Neural crest cell (in vitro differentiated cells): ENCODE results near the gene SLC9A9. TPM values are rescaled to one million over a fixed set of nuclear protein-coding genes. Genes with fewer than 3 reads are reported as not detected.

Experiments used
- DNase-seq: peaks from one replicate; pipeline ENCODE4 v3.0.0; 2021; ENCODE audit warnings: low read depth, mixed read lengths, low spot score
- H3K27ac Mint-ChIP-seq: one replicate; pipeline ENCODE4 v1.8.0; 2021; ENCODE audit warnings: mild to moderate bottlenecking, mixed read lengths; ENCODE audit not compliant: unreplicated experiment
- H3K27me3 Mint-ChIP-seq: 2 replicates; pipeline ENCODE4 v1.8.0; 2021; ENCODE audit warnings: low read depth, mild to moderate bottlenecking, mixed read lengths
- H3K36me3 Mint-ChIP-seq: 2 replicates; pipeline ENCODE4 v1.8.0; 2021; ENCODE audit warnings: low read depth, mild to moderate bottlenecking, mixed read lengths
- H3K4me1 Mint-ChIP-seq: 2 replicates; pipeline ENCODE4 v1.8.0; 2021; ENCODE audit warnings: mixed read lengths
- H3K4me3 Mint-ChIP-seq: one replicate; pipeline ENCODE4 v1.8.0; 2021; ENCODE audit warnings: mild to moderate bottlenecking, mixed read lengths
- H3K9me3 Mint-ChIP-seq: 2 replicates; pipeline ENCODE4 v1.8.0; 2021; ENCODE audit warnings: mixed read lengths
- total RNA-seq: library from RNA; stranded (reverse); gene quantifications from 2 replicates; pipeline ENCODE4 v1.2.1, GENCODE V29; 2021
- TF ChIP-seq, protein P1 (sequence below): fragments of 200-600 bp; sonication (generic); conservative IDR thresholded peaks from 2 replicates; pipeline ENCODE4 v1.5.0; 2021; ENCODE audit warnings: antibody characterized with exemption, mild to moderate bottlenecking

SLC9A9 gene
- total RNA-seq, 1 donor from 2014 or later: 0.56 TPM

DNA sequence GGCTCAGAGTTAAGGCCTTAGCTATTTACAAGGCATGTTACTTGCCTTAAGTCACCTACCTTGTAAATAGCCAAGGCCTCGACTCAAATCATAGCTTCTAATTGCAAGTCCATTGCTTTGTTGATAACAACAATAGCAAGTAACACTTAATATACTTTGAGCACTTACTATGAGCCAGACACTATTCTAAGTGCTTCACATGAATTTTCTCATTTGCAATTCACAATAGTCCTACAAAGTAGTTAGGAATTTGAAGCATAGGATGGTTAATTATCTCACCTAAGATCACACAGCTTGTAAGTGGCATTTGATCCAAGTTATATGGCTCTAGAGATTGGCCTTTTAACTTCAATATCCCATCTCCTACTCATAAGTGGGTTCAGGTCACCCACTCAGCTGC lies 28.4 kb downstream of the SLC9A9 start:
- Mint-ChIP-seq H3K27me3 (no peaks in the 10 kb centered on the region), H3K9me3 (peaks cover 2% of the 10 kb centered on the region), H3K4me3 (no peak overlapping the region), H3K4me1 (peaks cover under 1% of the 10 kb centered on the region), H3K36me3 (no peaks in the 10 kb centered on the region), H3K27ac (no peak overlapping the region)
- DNase-seq: no peak
- TF ChIP-seq, protein P1, sequence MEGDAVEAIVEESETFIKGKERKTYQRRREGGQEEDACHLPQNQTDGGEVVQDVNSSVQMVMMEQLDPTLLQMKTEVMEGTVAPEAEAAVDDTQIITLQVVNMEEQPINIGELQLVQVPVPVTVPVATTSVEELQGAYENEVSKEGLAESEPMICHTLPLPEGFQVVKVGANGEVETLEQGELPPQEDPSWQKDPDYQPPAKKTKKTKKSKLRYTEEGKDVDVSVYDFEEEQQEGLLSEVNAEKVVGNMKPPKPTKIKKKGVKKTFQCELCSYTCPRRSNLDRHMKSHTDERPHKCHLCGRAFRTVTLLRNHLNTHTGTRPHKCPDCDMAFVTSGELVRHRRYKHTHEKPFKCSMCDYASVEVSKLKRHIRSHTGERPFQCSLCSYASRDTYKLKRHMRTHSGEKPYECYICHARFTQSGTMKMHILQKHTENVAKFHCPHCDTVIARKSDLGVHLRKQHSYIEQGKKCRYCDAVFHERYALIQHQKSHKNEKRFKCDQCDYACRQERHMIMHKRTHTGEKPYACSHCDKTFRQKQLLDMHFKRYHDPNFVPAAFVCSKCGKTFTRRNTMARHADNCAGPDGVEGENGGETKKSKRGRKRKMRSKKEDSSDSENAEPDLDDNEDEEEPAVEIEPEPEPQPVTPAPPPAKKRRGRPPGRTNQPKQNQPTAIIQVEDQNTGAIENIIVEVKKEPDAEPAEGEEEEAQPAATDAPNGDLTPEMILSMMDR: no peak

DNA sequence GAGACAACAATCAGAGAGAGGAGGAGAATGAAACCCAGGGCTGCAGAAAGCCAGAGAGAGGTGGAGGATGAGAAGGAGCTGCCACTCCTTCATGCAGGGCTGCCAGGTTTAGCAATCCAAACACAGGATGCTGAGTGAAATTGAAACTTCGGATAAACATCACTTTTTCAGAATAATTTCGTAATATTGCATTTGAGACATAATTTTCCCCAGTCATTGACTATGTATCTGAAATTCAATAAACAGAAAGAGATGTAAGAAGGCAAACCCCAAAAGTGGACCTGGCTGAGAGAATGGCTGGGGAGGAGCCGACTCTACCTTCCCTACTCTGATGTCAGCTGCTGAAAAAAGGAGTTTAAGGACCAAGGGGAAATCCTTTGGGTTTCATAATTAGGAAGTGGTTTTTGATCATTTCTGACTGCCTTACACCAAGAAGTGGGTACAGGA lies 33.8 kb downstream of the SLC9A9 start:
- Mint-ChIP-seq H3K27me3 (no peaks in the 10 kb centered on the region), H3K4me1 (peaks cover 4% of the 10 kb centered on the region), H3K9me3 (peaks cover 2% of the 10 kb centered on the region), H3K27ac (peak overlapping the region; percentile 25), H3K4me3 (no peak overlapping the region), H3K36me3 (no peaks in the 10 kb centered on the region)
- TF ChIP-seq, protein P1: no peak
- no peak for DNase-seq

DNA sequence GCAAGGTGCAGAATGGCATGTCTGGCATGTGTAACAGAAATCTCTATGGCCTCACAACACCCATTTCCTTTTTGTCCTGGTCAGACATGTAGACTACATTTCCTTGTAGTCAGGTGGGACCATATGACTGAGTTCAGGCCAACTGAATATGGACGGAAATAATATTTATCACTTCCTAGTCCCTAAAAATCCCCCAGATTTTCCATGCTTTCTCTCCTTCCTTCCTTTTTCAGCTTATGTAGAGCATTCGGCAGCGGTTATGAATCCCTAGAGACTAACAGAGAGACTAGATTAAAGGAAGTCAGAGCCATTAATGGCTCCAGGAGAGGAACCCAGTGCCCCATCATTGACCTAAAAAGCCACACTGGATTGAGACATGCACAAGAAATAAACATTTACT lies 35.8 kb downstream of the SLC9A9 start:
- Mint-ChIP-seq H3K27me3 (no peaks in the 10 kb centered on the region), H3K36me3 (no peaks in the 10 kb centered on the region), H3K4me1 (peaks cover 4% of the 10 kb centered on the region), H3K9me3 (peaks cover 2% of the 10 kb centered on the region), H3K4me3 (no peak overlapping the region), H3K27ac (no peak overlapping the region)
- no peak for DNase-seq
- TF ChIP-seq, protein P1: no peak

DNA sequence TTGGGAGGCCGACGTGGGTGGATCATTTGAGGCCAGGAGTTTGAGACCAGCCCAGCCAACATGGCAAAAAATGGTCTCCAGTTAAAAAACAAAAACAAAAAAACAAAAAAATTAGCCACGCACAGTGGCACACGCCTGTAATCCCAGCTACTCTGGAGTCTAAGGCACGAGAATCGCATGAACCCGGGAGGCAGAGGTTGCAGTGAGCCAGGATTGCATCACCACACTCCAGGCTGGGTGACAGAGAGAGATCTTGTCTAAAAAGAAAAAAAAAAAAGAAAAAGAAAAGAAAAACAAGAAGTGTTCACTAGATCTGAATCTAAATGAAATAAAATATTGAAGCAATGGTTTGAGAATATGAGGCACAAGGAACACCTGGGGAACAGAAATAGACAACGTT lies 36.7 kb downstream of the SLC9A9 start:
- Mint-ChIP-seq H3K9me3 (peaks cover 2% of the 10 kb centered on the region), H3K27ac (no peak overlapping the region), H3K27me3 (no peaks in the 10 kb centered on the region), H3K4me3 (no peak overlapping the region), H3K36me3 (no peaks in the 10 kb centered on the region), H3K4me1 (peaks cover 4% of the 10 kb centered on the region)
- TF ChIP-seq, protein P1: no peak
- no peak for DNase-seq

DNA sequence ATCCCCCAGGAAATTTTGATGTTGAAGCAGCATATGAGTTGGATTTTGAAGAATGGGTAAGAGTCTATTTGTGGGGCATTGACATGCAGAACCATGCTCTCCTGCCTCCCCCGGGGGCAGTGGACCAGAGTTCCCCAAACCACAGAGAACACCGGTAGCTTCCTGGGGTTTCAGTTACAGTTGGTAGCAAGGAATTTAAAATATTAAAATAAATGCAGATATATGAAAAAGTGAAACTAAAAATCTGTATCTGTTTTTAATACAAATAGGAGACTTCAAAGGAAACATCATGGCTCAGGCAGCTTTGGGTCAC lies 37.4 kb downstream of the SLC9A9 start:
- Mint-ChIP-seq H3K4me1 (peaks cover 4% of the 10 kb centered on the region), H3K27ac (no peak overlapping the region), H3K27me3 (no peaks in the 10 kb centered on the region), H3K4me3 (no peak overlapping the region), H3K36me3 (no peaks in the 10 kb centered on the region), H3K9me3 (peaks cover 2% of the 10 kb centered on the region)
- TF ChIP-seq, protein P1: no peak
- DNase-seq: no peak
